SK-N-SH (cell line): ENCODE data around the gene FLT1.

Experiments
- ELF1 ChIP-seq: IDR thresholded peaks from 2 replicates; pipeline ENCODE4 v1.4.0; 2012
- FOXJ3 ChIP-seq: sonication (generic); formaldehyde crosslinking; IDR thresholded peaks from 2 replicates; pipeline ENCODE4 v1.5.1; 2020; ENCODE audit warnings: mild to moderate bottlenecking, missing genetic modification reagents
- YY1 ChIP-seq: IDR thresholded peaks from 2 replicates; pipeline ENCODE4 v1.4.0; 2012; ENCODE audit warnings: low read depth, mild to moderate bottlenecking

DNA sequence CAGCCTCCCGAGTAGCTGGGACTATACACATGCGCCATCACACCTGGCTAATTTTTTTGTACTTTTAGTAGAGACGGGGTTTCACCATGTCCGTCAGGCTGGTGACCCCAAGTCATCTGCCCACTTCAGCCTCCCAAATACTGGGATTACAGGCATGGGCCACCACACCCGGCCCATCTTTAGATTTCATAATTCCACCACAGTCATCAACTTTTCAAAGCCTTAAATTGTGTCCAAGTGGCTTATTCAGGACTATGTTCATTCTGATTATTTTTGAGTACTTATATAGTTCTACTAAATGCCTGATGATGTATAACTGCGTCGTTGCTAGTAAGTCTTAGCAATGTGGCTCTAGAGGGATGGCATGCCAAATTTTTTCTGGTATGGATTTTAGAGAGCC lies 36.9 kb downstream of the FLT1 start:
- TF ChIP-seq FOXJ3 (CRISPR knock-in tag), result no peak
- no peak for TF ChIP-seq ELF1
- TF ChIP-seq YY1, result no peak
